Activated T-helper 1 cell treated with anti-CD3 and anti-CD28 coated beads, Interleukin-12 subunit alpha, Interleukin-12 subunit beta, Interleukin-2, Interleukin-4 antibody, amounts not matched to agents 30 ng/mL and 10 ng/mL and 1 ng/mL, durations not matched to agents 14 hours and 24 hours and 36 hours (primary cell): ENCODE measurements around the gene CA9. TPM values are rescaled to one million over a fixed set of nuclear protein-coding genes. Genes with fewer than 3 reads are reported as not detected.

Experiments used
- DNase-seq: peaks from one replicate; pipeline ENCODE4 v3.0.0; 2021; ENCODE audit warnings: low spot score
- H3K27ac Mint-ChIP-seq: one replicate; pipeline ENCODE4 v1.8.0; 2021; ENCODE audit warnings: mild to moderate bottlenecking, mixed read lengths
- H3K27me3 Mint-ChIP-seq: one replicate; pipeline ENCODE4 v1.8.0; 2022; ENCODE audit warnings: mild to moderate bottlenecking, moderate library complexity, mixed read lengths; ENCODE audit not compliant: insufficient read depth
- H3K36me3 Mint-ChIP-seq: one replicate; pipeline ENCODE4 v1.8.0; 2021; ENCODE audit warnings: low read depth, mixed read lengths
- H3K4me1 Mint-ChIP-seq: one replicate; pipeline ENCODE4 v1.8.0; 2021; ENCODE audit warnings: low read depth, mixed read lengths
- H3K4me3 Mint-ChIP-seq: one replicate; pipeline ENCODE4 v1.8.0; 2021; ENCODE audit warnings: mild to moderate bottlenecking, moderate library complexity, mixed read lengths
- H3K9me3 Mint-ChIP-seq: one replicate; pipeline ENCODE4 v1.8.0; 2021; ENCODE audit warnings: mixed read lengths
- intact Hi-C: fragments of 100-400 bp; cut with micrococcal nuclease; formaldehyde crosslinking; loops from one replicate; pipeline ENCODE4 v1.15.1; 2024
- total RNA-seq: library from RNA; stranded (reverse); gene quantifications from 2 replicates; pipeline ENCODE4 v1.2.3, GENCODE V29; 2022

CA9 gene
- total RNA-seq, 1 donor from 2014 or later: not detected

- Mint-ChIP-seq H3K27me3 (no peaks in the 10 kb centered on the region), H3K27ac (no peak overlapping the region), H3K9me3 (no peaks in the 10 kb centered on the region), H3K36me3 (peaks cover 9% of the 10 kb centered on the region), H3K4me1 (peaks cover 39% of the 10 kb centered on the region), H3K4me3 (no peak overlapping the region)
- DNase-seq: no peak
- intact Hi-C loops: no loop called here
Measured at GRCh38 chr9:35666549-35666948, 7.2 kb upstream of the CA9 start.

GRCh38 chr9:35667939-35668338 is 5.8 kb upstream of the CA9 start:
- peaks cover 1% of the 10 kb centered on the region for H3K36me3 Mint-ChIP-seq
- H3K4me3 Mint-ChIP-seq: no peak overlapping the region
- peaks cover 25% of the 10 kb centered on the region for H3K4me1 Mint-ChIP-seq
- intact Hi-C loops: no loop called here
- DNase-seq: no peak
- H3K9me3 Mint-ChIP-seq: no peaks in the 10 kb centered on the region
- no peak overlapping the region for H3K27ac Mint-ChIP-seq
- H3K27me3 Mint-ChIP-seq: peaks cover 6% of the 10 kb centered on the region

DNA sequence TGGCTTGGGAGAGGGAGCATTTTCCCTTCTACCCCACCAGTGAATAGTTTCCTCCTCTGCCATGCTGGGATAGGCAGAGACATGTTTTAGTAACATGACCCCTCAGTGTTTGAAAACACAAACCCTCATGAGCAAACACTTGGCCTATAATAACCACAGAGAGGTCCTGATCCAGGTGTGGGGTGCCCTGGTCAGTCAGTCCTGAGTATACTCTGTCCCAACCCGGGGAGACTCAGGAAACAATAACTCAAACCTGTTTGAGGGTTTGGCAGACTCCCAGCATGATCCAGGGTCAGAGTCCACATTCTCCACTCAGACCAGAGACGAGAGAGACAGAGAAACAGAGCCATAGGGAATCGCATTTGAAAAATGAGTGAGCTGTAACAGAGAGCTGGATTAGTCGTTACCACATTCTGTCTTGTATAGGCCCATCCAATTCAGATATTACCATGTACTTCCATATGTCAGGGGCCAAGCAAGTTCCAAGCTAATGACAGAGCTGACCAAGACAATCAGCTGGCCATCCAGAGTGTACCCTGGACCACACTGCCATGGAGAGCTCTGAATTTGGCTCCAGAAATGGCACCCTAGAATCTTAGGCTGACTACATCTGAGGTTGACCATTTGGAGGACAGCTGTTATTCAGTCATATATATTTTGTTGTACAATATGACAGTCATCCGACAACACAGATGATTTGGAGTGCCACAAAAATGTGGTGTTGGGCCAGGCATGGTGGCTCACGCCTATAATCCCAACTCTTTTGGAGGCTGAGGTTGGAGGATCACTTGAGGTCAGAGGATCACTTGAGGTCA is 4.2 kb upstream of the CA9 start:
- Mint-ChIP-seq H3K4me1 (peaks cover 9% of the 10 kb centered on the region), H3K27me3 (peaks cover 18% of the 10 kb centered on the region), H3K4me3 (no peak overlapping the region), H3K36me3 (peaks cover 1% of the 10 kb centered on the region), H3K9me3 (no peaks in the 10 kb centered on the region), H3K27ac (no peak overlapping the region)
- intact Hi-C loops: no loop called here
- no peak for DNase-seq

DNA sequence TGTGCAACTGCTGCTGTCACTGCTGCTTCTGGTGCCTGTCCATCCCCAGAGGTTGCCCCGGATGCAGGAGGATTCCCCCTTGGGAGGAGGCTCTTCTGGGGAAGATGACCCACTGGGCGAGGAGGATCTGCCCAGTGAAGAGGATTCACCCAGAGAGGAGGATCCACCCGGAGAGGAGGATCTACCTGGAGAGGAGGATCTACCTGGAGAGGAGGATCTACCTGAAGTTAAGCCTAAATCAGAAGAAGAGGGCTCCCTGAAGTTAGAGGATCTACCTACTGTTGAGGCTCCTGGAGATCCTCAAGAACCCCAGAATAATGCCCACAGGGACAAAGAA is 265 bp downstream of the CA9 start:
- no peak for DNase-seq
- Mint-ChIP-seq H3K27me3 (peaks cover 27% of the 10 kb centered on the region), H3K4me3 (no peak overlapping the region), H3K4me1 (peaks cover 5% of the 10 kb centered on the region), H3K36me3 (no peaks in the 10 kb centered on the region), H3K9me3 (no peaks in the 10 kb centered on the region), H3K27ac (no peak overlapping the region)
- intact Hi-C loops: no loop called here

- DNase-seq: no peak
- no peaks in the 10 kb centered on the region for H3K36me3 Mint-ChIP-seq
- H3K4me1 Mint-ChIP-seq: peaks cover 5% of the 10 kb centered on the region
- intact Hi-C loops: no loop called here
- peaks cover 29% of the 10 kb centered on the region for H3K27me3 Mint-ChIP-seq
- no peak overlapping the region for H3K27ac Mint-ChIP-seq
- no peak overlapping the region for H3K4me3 Mint-ChIP-seq
- H3K9me3 Mint-ChIP-seq: no peaks in the 10 kb centered on the region
Measured at GRCh38 chr9:35675204-35675603, 1.5 kb downstream of the CA9 start.

DNA sequence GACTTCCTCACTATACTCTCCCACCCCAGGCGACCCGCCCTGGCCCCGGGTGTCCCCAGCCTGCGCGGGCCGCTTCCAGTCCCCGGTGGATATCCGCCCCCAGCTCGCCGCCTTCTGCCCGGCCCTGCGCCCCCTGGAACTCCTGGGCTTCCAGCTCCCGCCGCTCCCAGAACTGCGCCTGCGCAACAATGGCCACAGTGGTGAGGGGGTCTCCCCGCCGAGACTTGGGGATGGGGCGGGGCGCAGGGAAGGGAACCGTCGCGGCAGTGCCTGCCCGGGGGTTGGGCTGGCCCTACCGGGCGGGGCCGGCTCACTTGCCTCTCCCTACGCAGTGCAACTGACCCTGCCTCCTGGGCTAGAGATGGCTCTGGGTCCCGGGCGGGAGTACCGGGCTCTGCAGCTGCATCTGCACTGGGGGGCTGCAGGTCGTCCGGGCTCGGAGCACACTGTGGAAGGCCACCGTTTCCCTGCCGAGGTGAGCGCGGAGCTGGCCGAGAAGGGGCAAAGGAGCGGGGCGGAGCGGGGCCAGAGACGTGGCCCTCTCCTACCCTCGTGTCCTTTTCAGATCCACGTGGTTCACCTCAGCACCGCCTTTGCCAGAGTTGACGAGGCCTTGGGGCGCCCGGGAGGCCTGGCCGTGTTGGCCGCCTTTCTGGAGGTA is 2.1 kb downstream of the CA9 start:
- intact Hi-C loops: no loop called here
- Mint-ChIP-seq H3K27ac (no peak overlapping the region), H3K4me1 (peaks cover 5% of the 10 kb centered on the region), H3K9me3 (no peaks in the 10 kb centered on the region), H3K36me3 (no peaks in the 10 kb centered on the region), H3K27me3 (peaks cover 29% of the 10 kb centered on the region), H3K4me3 (peak overlapping the region; percentile 20)
- no peak for DNase-seq

DNA sequence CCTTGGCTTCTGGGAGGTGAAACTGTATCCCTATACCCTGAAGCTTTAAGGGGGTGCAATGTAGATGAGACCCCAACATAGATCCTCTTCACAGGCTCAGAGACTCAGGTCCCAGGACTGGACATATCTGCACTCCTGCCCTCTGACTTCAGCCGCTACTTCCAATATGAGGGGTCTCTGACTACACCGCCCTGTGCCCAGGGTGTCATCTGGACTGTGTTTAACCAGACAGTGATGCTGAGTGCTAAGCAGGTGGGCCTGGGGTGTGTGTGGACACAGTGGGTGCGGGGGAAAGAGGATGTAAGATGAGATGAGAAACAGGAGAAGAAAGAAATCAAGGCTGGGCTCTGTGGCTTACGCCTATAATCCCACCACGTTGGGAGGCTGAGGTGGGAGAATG is 5.4 kb downstream of the CA9 start:
- no peak for DNase-seq
- no peak overlapping the region for H3K4me3 Mint-ChIP-seq
- peaks cover 17% of the 10 kb centered on the region for H3K27me3 Mint-ChIP-seq
- H3K9me3 Mint-ChIP-seq: no peaks in the 10 kb centered on the region
- intact Hi-C loops: no loop called here
- no peak overlapping the region for H3K27ac Mint-ChIP-seq
- H3K36me3 Mint-ChIP-seq: no peaks in the 10 kb centered on the region
- peaks cover 5% of the 10 kb centered on the region for H3K4me1 Mint-ChIP-seq

DNA sequence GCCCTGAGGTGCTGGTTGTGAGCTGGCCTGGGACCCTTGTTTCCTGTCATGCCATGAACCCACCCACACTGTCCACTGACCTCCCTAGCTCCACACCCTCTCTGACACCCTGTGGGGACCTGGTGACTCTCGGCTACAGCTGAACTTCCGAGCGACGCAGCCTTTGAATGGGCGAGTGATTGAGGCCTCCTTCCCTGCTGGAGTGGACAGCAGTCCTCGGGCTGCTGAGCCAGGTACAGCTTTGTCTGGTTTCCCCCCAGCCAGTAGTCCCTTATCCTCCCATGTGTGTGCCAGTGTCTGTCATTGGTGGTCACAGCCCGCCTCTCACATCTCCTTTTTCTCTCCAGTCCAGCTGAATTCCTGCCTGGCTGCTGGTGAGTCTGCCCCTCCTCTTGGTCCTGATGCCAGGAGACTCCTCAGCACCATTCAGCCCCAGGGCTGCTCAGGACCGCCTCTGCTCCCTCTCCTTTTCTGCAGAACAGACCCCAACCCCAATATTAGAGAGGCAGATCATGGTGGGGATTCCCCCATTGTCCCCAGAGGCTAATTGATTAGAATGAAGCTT is 6.1 kb downstream of the CA9 start:
- Mint-ChIP-seq H3K9me3 (no peaks in the 10 kb centered on the region), H3K27me3 (peaks cover 11% of the 10 kb centered on the region), H3K36me3 (no peaks in the 10 kb centered on the region), H3K27ac (no peak overlapping the region), H3K4me1 (peaks cover 5% of the 10 kb centered on the region), H3K4me3 (no peak overlapping the region)
- intact Hi-C loops: no loop called here
- DNase-seq: no peak

- H3K9me3 Mint-ChIP-seq: no peaks in the 10 kb centered on the region
- H3K4me1 Mint-ChIP-seq: peaks cover 5% of the 10 kb centered on the region
- H3K4me3 Mint-ChIP-seq: no peak overlapping the region
- no peak for DNase-seq
- intact Hi-C loops: no loop called here
- no peak overlapping the region for H3K27ac Mint-ChIP-seq
- no peaks in the 10 kb centered on the region for H3K36me3 Mint-ChIP-seq
- H3K27me3 Mint-ChIP-seq: peaks cover 11% of the 10 kb centered on the region
Measured at GRCh38 chr9:35680331-35681105, 6.8 kb downstream of the CA9 start.

GRCh38 chr9:35681341-35682002 is 7.7 kb downstream of the CA9 start:
- H3K4me1 Mint-ChIP-seq: peaks cover 1% of the 10 kb centered on the region
- peaks cover 8% of the 10 kb centered on the region for H3K27me3 Mint-ChIP-seq
- no peaks in the 10 kb centered on the region for H3K36me3 Mint-ChIP-seq
- H3K27ac Mint-ChIP-seq: no peak overlapping the region
- intact Hi-C loops: no loop called here
- DNase-seq: no peak
- H3K4me3 Mint-ChIP-seq: no peak overlapping the region
- H3K9me3 Mint-ChIP-seq: no peaks in the 10 kb centered on the region

DNA sequence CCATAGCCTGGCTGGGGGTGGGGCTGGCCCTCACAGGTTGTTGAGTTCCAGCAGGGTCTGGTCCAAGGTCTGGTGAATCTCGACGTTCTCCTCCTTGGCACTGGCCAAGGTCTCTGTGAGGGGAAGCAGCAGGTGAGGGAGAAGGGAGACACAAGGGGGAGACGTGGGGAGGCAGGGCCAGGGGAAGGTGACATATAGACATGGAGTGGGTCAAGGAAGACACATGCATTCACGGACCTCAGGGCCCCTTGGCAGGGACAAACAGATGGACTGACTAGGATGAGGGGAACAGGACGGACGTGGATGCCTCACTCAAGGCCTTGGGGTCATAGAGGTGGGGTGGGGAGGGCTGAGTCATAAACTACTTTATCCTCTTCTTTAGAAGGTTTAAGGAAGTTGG is 8.3 kb downstream of the CA9 start:
- H3K4me3 Mint-ChIP-seq: no peak overlapping the region

DNA sequence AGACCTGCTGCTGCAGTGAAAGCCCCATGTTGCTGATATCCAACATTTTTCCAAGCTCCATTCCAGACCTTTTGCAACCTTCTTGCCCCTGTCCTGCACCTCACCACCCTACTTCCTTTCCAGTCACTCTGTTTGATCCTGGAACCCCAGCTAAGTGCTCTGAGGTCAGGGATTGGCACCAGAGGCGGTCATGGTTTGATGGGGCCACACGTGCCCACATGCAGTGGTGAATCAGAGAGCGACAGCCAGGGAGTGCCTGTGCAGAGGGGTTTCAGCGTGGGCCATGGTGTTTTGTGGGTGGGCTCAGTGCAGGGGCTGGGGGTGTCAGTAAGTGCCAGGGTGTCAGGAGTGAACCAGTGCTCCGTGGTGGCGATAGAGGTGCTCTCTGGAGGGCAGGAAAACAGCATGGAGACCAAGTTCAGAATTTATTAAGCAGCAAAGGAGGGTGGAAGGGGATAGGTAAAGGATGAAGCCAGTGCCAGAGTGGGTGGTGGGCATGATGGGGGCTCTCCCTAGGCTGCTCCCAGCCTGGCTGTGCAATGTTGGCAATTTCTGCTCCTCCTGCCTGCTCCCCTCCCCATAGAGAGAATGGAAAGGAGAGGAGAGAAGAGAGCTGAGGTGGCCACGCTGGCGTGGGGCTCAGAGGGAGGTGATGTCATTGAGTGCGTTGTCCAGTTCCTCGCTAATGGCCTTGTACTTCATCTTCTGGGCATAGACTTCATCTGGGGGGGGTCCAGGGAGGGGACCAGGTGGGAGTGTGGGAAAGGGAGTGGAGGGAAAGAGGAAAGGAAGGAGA is 9.0 kb downstream of the CA9 start:
- no peak for DNase-seq
- Mint-ChIP-seq H3K36me3 (no peaks in the 10 kb centered on the region), H3K27ac (no peak overlapping the region), H3K4me1 (no peaks in the 10 kb centered on the region), H3K27me3 (peaks cover 8% of the 10 kb centered on the region), H3K9me3 (no peaks in the 10 kb centered on the region), H3K4me3 (no peak overlapping the region)
- intact Hi-C loops: no loop called here

More for the DNA sequence above, 8.3 kb downstream of the CA9 start:
- Mint-ChIP-seq H3K27ac (no peak overlapping the region), H3K4me1 (no peaks in the 10 kb centered on the region), H3K9me3 (no peaks in the 10 kb centered on the region), H3K27me3 (peaks cover 6% of the 10 kb centered on the region), H3K36me3 (no peaks in the 10 kb centered on the region)
- no peak for DNase-seq
- intact Hi-C loops: no loop called here
